ENCODE results near the gene TNC.

DNA sequence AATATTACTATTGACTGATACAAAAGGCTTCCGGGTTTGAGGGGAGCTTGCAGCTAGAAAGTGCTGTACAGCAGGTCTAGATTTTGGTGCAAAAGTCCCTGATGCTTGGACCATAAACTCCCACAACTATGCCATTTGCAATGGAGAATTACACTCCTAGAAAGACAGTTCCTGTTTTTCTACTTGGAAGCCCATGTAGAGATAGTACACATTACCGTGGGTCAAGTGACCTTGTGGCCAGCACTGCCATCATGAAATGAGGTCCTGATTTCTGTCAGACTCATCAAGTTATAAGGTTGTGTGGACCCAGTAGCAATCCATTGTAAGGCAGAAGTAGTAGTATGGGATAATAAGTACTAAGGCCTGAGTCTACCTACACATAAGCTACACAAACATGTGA is 144.7 kb downstream of the TNC start:
- TF ChIP-seq POLR2A (IDR thresholded peaks at IDR 0.05; ENCODE audit: low read depth, low read length), result no peak
- no peak for TF ChIP-seq MXI1 (IDR thresholded peaks at IDR 0.05; ENCODE audit: borderline replicate concordance, low read depth, low read length)
- TF ChIP-seq, protein P1, sequence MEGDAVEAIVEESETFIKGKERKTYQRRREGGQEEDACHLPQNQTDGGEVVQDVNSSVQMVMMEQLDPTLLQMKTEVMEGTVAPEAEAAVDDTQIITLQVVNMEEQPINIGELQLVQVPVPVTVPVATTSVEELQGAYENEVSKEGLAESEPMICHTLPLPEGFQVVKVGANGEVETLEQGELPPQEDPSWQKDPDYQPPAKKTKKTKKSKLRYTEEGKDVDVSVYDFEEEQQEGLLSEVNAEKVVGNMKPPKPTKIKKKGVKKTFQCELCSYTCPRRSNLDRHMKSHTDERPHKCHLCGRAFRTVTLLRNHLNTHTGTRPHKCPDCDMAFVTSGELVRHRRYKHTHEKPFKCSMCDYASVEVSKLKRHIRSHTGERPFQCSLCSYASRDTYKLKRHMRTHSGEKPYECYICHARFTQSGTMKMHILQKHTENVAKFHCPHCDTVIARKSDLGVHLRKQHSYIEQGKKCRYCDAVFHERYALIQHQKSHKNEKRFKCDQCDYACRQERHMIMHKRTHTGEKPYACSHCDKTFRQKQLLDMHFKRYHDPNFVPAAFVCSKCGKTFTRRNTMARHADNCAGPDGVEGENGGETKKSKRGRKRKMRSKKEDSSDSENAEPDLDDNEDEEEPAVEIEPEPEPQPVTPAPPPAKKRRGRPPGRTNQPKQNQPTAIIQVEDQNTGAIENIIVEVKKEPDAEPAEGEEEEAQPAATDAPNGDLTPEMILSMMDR (conservative IDR thresholded peaks at IDR 0.05; ENCODE audit: low read depth, low read length), result no peak
- no peak for TF ChIP-seq RAD21 (IDR thresholded peaks at IDR 0.05; ENCODE audit: low read length)
- TF ChIP-seq, protein P2, sequence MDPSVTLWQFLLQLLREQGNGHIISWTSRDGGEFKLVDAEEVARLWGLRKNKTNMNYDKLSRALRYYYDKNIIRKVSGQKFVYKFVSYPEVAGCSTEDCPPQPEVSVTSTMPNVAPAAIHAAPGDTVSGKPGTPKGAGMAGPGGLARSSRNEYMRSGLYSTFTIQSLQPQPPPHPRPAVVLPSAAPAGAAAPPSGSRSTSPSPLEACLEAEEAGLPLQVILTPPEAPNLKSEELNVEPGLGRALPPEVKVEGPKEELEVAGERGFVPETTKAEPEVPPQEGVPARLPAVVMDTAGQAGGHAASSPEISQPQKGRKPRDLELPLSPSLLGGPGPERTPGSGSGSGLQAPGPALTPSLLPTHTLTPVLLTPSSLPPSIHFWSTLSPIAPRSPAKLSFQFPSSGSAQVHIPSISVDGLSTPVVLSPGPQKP (IDR thresholded peaks at IDR 0.05; ENCODE audit: borderline replicate concordance, low read depth, low read length), result no peak

Measured in IMR-90 (cell line).